Keratinocyte (primary cell): ENCODE data around the gene ADGRB3. TPM values are rescaled to one million over a fixed set of nuclear protein-coding genes. Genes with fewer than 3 reads are reported as not detected.

ENCODE experiments used
- DNase-seq: peaks from one replicate; pipeline ENCODE4 v3.0.0-alpha.2; 2011; ENCODE audit warnings: low read depth, missing footprints, low spot score
- FAIRE-seq: peaks from 2 replicates; lab custom pipeline; 2011; peaks lifted over from hg19 to GRCh38; lab: Jason Lieb, UNC
- H2AFZ ChIP-seq: 2 replicates; pipeline ENCODE4 v1.6.0; 2012; ENCODE audit warnings: low read length, control low read depth, inconsistent platforms; ENCODE audit not compliant: control insufficient read depth
- H3K27ac ChIP-seq: 2 replicates; pipeline ENCODE4 v1.5.1; 2011; ENCODE audit warnings: low read length; ENCODE audit not compliant: control insufficient read depth, insufficient read depth
- H3K27me3 ChIP-seq: 3 replicates; pipeline ENCODE4 v1.6.0; 2011; ENCODE audit warnings: low read length; ENCODE audit not compliant: control insufficient read depth, insufficient read depth; ENCODE audit errors: extremely low read depth
- H3K36me3 ChIP-seq, 2 experiments: 2 replicates in 1 of 2; 3 replicates in 1 of 2; pipeline ENCODE4 v1.5.1; 2011; ENCODE audit warnings: low read length in 2 of 2, mild to moderate bottlenecking in 1 of 2; ENCODE audit not compliant: control insufficient read depth in 2 of 2, insufficient read depth in 2 of 2; ENCODE audit errors: extremely low read depth in 1 of 2
- H3K4me1 ChIP-seq: 3 replicates; pipeline ENCODE4 v1.5.1; 2011; ENCODE audit warnings: low read length; ENCODE audit not compliant: control insufficient read depth, insufficient read depth; ENCODE audit errors: extremely low read depth
- H3K4me2 ChIP-seq: 3 replicates; pipeline ENCODE4 v1.6.0; 2011; ENCODE audit warnings: low read depth, low read length; ENCODE audit not compliant: control insufficient read depth, insufficient read depth; ENCODE audit errors: extremely low read depth
- H3K4me3 ChIP-seq, 3 experiments: fragments of 200-600 bp in 1 of 3; sonication (generic) in 1 of 3; 2 replicates in 2 of 3; 3 replicates in 1 of 3; pipeline ENCODE4 v1.5.1; 2011 to 2016; ENCODE audit warnings: low read length in 3 of 3, mild to moderate bottlenecking in 3 of 3, control low read depth in 2 of 3, inconsistent platforms in 1 of 3, low read depth in 1 of 3, mixed read lengths in 1 of 3, mixed run types in 1 of 3, moderate library complexity in 1 of 3; ENCODE audit not compliant: control insufficient read depth in 2 of 3, insufficient read depth in 2 of 3; ENCODE audit errors: extremely low read depth in 1 of 3
- H3K79me2 ChIP-seq: 2 replicates; pipeline ENCODE4 v1.6.0; 2012; ENCODE audit warnings: low read length; ENCODE audit not compliant: control insufficient read depth, insufficient read depth
- H3K9ac ChIP-seq: 3 replicates; pipeline ENCODE4 v1.6.0; 2011; ENCODE audit warnings: low read length; ENCODE audit not compliant: control insufficient read depth, insufficient read depth; ENCODE audit errors: extremely low read depth
- H3K9me1 ChIP-seq: 3 replicates; pipeline ENCODE4 v1.6.0; 2011; ENCODE audit warnings: low read length; ENCODE audit not compliant: control insufficient read depth, insufficient read depth; ENCODE audit errors: extremely low read depth
- H3K9me3 ChIP-seq: 2 replicates; pipeline ENCODE4 v1.5.1; 2012; ENCODE audit warnings: low read depth, low read length; ENCODE audit not compliant: control insufficient read depth
- H4K20me1 ChIP-seq: 3 replicates; pipeline ENCODE4 v1.6.0; 2011; ENCODE audit warnings: low read length; ENCODE audit not compliant: control insufficient read depth, insufficient read depth; ENCODE audit errors: extremely low read depth
- EZH2 ChIP-seq: IDR thresholded peaks from one replicate; pipeline ENCODE4 v1.6.1; 2012; ENCODE audit warnings: inconsistent platforms, mild to moderate bottlenecking, low read length, moderate library complexity
- dilution Hi-C: fragments of 300-500 bp; cut with MboI; formaldehyde crosslinking; loops from one replicate; pipeline ENCODE4 v1.7.0; 2020; ENCODE audit warnings: low sequenced_read_pairs; ENCODE audit not compliant: extremely low pct_ligation_motif_present
- polyA plus RNA-seq, 5 experiments: library from polyadenylated mRNA; depleted of rRNA in 3 of 5; stranded (reverse) in 3 of 5; stranded (forward) in 1 of 5; unstranded in 1 of 5; fragments of >200 nt; gene quantifications; 1 replicate in 1 of 5; 2 replicates in 3 of 5; 3 replicates in 1 of 5; pipeline versions ENCODE4 v1.2.1 to v1.2.3, GENCODE V29; 2011 to 2012; ENCODE audit warnings: missing spikeins in 2 of 5, low read depth in 1 of 5, low replicate concordance in 1 of 5
- TF ChIP-seq, protein P1 (sequence below), 3 experiments: IDR thresholded peaks in 1 of 3; conservative IDR thresholded peaks in 1 of 3; optimal IDR thresholded peaks in 1 of 3; 2 replicates in 2 of 3; 3 replicates in 1 of 3; pipeline versions ENCODE3 to v1.5.1; 2011; ENCODE audit warnings: low read length in 3 of 3, mild to moderate bottlenecking in 3 of 3, moderate library complexity in 2 of 3, control low read depth in 1 of 3, inconsistent platforms in 1 of 3; ENCODE audit not compliant: insufficient read depth in 2 of 3; ENCODE audit errors: extremely low read depth in 1 of 3

ADGRB3 gene
- polyA plus RNA-seq, 1 donor (not counting 4 experiments of a cell fraction or from before 2014, with no cell fraction given): not detected

DNA sequence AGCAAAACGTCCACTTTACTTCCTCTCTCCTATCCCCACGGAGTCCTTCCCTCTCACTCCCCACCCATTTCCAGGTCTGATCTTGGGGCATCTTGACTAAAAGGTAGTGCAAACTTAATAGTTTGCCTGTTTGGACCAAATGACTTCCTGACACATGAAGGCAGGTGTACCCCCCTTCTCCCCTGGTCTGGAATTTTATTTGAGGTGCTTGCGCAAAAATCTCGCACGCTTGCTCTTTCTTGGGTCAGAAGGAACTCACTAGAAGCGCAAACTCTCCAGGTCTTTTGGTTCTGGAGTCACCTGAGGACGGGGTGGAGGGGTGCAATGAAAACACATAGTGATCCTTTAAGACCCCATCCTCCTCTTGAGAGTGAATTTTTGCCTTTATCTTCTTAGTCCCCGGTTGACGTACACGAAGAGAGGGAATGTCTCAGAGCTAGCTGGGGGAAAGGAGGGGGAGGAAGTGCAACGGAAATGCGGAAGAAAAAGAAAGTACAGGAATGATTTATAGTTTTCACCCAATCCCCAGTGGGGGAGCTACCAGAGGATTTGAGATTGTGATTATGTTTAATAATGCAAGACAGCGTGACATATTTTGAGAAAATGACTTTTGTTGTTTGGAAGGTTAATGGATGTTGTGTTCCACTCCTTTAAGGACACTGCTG is 4.9 kb downstream of the ADGRB3 start:
- no peak for FAIRE-seq
- no peaks in the 10 kb centered on the region for H3K79me2 ChIP-seq
- dilution Hi-C loops: no loop called here
- no peaks in the 10 kb centered on the region for H3K9me1 ChIP-seq
- peaks cover 4% of the 10 kb centered on the region for H3K4me1 ChIP-seq
- no peak overlapping the region for H3K27ac ChIP-seq
- no peaks in the 10 kb centered on the region for H3K9me3 ChIP-seq
- H3K4me3 ChIP-seq: no peak overlapping the region
- peaks cover 16% of the 10 kb centered on the region for H3K27me3 ChIP-seq
- TF ChIP-seq EZH2: no peak
- TF ChIP-seq, protein P1, sequence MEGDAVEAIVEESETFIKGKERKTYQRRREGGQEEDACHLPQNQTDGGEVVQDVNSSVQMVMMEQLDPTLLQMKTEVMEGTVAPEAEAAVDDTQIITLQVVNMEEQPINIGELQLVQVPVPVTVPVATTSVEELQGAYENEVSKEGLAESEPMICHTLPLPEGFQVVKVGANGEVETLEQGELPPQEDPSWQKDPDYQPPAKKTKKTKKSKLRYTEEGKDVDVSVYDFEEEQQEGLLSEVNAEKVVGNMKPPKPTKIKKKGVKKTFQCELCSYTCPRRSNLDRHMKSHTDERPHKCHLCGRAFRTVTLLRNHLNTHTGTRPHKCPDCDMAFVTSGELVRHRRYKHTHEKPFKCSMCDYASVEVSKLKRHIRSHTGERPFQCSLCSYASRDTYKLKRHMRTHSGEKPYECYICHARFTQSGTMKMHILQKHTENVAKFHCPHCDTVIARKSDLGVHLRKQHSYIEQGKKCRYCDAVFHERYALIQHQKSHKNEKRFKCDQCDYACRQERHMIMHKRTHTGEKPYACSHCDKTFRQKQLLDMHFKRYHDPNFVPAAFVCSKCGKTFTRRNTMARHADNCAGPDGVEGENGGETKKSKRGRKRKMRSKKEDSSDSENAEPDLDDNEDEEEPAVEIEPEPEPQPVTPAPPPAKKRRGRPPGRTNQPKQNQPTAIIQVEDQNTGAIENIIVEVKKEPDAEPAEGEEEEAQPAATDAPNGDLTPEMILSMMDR (optimal IDR thresholded peaks at IDR 0.05 in 1 of 3, IDR thresholded peaks at IDR 0.05 in 1 of 3, conservative IDR thresholded peaks at IDR 0.05 in 1 of 3; ENCODE audit: extremely low read depth in 1 of 3, insufficient read depth in 2 of 3, low read length in 3 of 3): no peak
- H3K4me2 ChIP-seq: peak overlapping the region; percentile 27
- H4K20me1 ChIP-seq: no peaks in the 10 kb centered on the region
- DNase-seq: no peak
- no peak overlapping the region for H3K9ac ChIP-seq
- H3K36me3 ChIP-seq: no peaks in the 10 kb centered on the region
- H2AFZ ChIP-seq: peak overlapping the region; percentile 49

GRCh38 chr6:68640491-68640835 is 5.4 kb downstream of the ADGRB3 start:
- Histone ChIP-seq H3K9me3 (no peaks in the 10 kb centered on the region), H3K27me3 (peaks cover 12% of the 10 kb centered on the region), H3K9ac (no peak overlapping the region), H3K4me3 (no peak overlapping the region), H3K9me1 (no peaks in the 10 kb centered on the region), H3K27ac (no peak overlapping the region), H3K4me1 (peaks cover 2% of the 10 kb centered on the region), H4K20me1 (no peaks in the 10 kb centered on the region), H2AFZ (no peak overlapping the region), H3K4me2 (no peak overlapping the region), H3K36me3 (no peaks in the 10 kb centered on the region), H3K79me2 (no peaks in the 10 kb centered on the region)
- dilution Hi-C loops: no loop called here
- TF ChIP-seq, protein P1 (optimal IDR thresholded peaks at IDR 0.05 in 1 of 3, IDR thresholded peaks at IDR 0.05 in 1 of 3, conservative IDR thresholded peaks at IDR 0.05 in 1 of 3; ENCODE audit: extremely low read depth in 1 of 3, insufficient read depth in 2 of 3, low read length in 3 of 3): no peak
- no peak for TF ChIP-seq EZH2
- no peak for DNase-seq
- FAIRE-seq: no peak
